Activated CD4-positive, alpha-beta T cell treated with anti-CD3 and anti-CD28 coated beads for 4 hours (primary cell): ENCODE results near the gene CSMD2.

Experiments
- DNase-seq, 2 donors: peaks; one replicate each; pipeline ENCODE4 v3.0.0-alpha.2; 2020

CSMD2 gene

GRCh38 chr1:33948291-33948690 is 216.7 kb downstream of the CSMD2 start:
- DNase-seq, result no peak

- DNase-seq, result no peak
These were observed 218.2 kb downstream of the CSMD2 start for GRCh38 chr1:33946836-33947235.

GRCh38 chr1:33944846-33945245 is 220.2 kb downstream of the CSMD2 start:
- no peak for DNase-seq

GRCh38 chr1:33943978-33944377 is 221.1 kb downstream of the CSMD2 start:
- no peak for DNase-seq

- DNase-seq, result no peak
These were observed 232.2 kb downstream of the CSMD2 start for GRCh38 chr1:33932871-33933270.

- no peak for DNase-seq
These were observed 233.9 kb downstream of the CSMD2 start for GRCh38 chr1:33931111-33931475.

- DNase-seq, result no peak
These were observed 234.5 kb downstream of the CSMD2 start for GRCh38 chr1:33930346-33931110.

GRCh38 chr1:33928251-33928650 is 236.8 kb downstream of the CSMD2 start:
- no peak for DNase-seq

- no peak for DNase-seq
These were observed 237.3 kb downstream of the CSMD2 start for GRCh38 chr1:33927721-33928120.

- DNase-seq, result no peak
These were observed 239.4 kb downstream of the CSMD2 start for GRCh38 chr1:33925586-33925985.

- DNase-seq, result no peak
These were observed 243.7 kb downstream of the CSMD2 start for GRCh38 chr1:33921281-33921680.

GRCh38 chr1:33918368-33918767 is 246.7 kb downstream of the CSMD2 start:
- DNase-seq, result no peak

- no peak for DNase-seq
These were observed 248.2 kb downstream of the CSMD2 start for GRCh38 chr1:33916786-33917185.

- DNase-seq, result no peak
These were observed 250.5 kb downstream of the CSMD2 start for GRCh38 chr1:33914531-33914930.

GRCh38 chr1:33908324-33908956 is 256.6 kb downstream of the CSMD2 start:
- DNase-seq, result no peak

- no peak for DNase-seq
These were observed 258.9 kb downstream of the CSMD2 start for GRCh38 chr1:33906156-33906555.

GRCh38 chr1:33905241-33905640 is 259.8 kb downstream of the CSMD2 start:
- no peak for DNase-seq

- no peak for DNase-seq
These were observed 261.8 kb downstream of the CSMD2 start for GRCh38 chr1:33903210-33903589.

GRCh38 chr1:33902486-33903209 is 262.4 kb downstream of the CSMD2 start:
- DNase-seq, result no peak

GRCh38 chr1:33899746-33900145 is 265.3 kb downstream of the CSMD2 start:
- no peak for DNase-seq

GRCh38 chr1:33898881-33899280 is 266.1 kb downstream of the CSMD2 start:
- no peak for DNase-seq

- no peak for DNase-seq
These were observed 266.6 kb downstream of the CSMD2 start for GRCh38 chr1:33898406-33898805.

- DNase-seq, result no peak
These were observed 267.8 kb downstream of the CSMD2 start for GRCh38 chr1:33897092-33897725.

- DNase-seq, result no peak
These were observed 269.1 kb downstream of the CSMD2 start for GRCh38 chr1:33895976-33896375.
